GM19025 (cell line): Measurements from ENCODE around the gene MND1.
"Not testable (repeated sequence)": the region's sequence is repeated elsewhere in the genome, so short reads cannot be mapped to it uniquely, and the experiment has no call there.

Experiments
- ATAC-seq: cut with Tn5 transposase; IDR thresholded peaks from one replicate; pipeline ENCODE4 v1.9.1; 2021; ENCODE audit warnings: mild to moderate bottlenecking, low read depth, moderate library complexity; ENCODE audit not compliant: unreplicated experiment

MND1 gene

DNA sequence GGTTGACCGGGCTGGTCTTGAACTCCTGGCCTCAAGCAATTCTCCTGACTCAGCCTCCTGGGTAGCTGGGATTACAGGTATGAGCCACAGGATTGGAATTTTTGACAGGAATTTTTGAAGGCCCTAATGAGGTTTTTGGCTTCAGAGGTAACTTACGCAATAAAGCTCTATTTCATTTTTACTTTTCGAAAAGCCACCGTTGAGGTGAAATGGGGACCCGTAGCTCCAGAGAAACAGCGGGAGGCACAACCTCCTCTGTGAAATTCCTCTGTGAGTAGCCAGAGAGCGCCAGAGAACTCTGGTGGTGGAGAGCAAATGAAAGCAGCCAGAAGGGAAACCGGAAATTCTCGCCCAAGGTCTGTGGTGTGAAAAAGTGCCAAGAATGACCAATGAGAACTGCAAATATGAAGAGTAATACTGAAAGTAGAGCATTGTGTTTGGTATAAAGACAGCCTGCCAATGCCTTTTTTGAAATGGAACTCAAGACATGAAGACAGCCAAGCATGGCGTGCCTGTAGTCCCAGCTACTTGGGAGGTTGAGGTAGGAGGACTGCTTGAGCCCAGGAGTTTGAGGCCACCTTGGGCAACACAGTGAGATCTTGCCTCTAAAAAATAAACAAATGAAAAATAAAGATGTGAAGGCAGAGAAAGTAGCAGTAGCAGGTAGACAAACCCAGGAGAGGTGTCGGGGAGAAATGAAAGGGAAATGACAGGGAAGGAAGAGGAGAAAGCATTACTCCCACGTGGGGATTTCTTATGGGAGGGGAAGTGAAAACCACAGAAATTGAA is 88.7 kb downstream of the MND1 start:
- ATAC-seq = peak; percentile 96

- ATAC-seq = no peak
Observed at GRCh38 chr4:153433754-153434105, 89.2 kb downstream of the MND1 start.

DNA sequence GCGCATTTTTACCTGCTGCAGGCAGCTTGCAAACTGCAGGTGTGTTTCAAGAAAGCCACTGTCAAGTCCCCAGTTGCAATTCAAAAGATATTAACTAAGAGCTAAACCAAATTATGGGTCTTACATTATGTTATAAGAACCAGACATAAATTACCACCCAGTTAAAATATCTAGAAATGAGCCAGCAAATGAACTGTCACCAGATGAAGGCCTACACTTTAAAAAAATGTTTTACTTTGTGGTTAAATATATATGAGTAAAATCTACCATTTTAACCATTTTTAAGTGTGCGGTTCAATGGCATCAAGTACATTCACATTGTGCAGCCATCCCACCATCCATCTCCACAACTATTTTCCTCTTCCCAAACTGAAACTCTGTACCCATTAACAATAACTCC is 89.7 kb downstream of the MND1 start:
- no peak for ATAC-seq

DNA sequence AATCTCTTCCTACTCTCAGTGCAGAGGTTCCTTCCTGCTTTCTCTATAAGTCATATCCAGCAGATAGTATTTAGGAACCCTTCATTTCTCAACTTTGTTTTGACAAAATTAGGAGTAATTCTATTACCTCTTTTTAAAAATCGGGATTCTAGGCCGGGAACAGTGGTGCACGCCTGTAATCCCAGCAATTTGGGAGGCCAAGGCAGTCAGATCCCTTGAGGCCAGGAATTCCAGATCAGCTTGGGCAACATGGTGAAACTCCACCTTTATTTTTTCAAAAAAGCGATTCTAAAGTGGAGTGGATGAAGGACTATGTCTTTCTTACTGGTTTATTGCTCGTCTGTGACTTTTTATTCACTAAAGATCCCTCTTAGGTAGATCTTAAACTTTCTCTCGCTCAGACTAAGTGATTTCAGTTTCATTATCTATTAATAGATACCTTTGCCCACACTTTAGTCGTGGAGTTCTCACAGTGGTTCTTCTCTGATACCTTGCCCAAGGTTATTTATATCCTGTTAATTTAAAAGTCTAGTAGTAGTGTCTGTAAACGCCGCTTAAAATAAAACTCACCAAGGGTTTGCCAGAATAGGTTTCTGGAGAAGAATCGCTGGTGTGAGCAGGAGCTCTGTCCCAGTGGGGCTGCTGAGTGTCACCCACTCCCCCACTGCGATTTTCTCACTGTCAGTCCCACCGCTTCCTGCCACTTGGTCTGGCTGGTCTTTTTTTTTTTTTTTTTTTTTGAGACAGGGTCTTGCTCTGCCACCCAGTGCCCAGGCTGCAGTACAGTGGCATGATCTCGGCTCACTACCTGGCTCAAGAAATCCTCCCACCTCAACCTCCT is 94.6 kb downstream of the MND1 start:
- peak; percentile 68 for ATAC-seq

- no peak for ATAC-seq
Observed at GRCh38 chr4:153439831-153440230, 95.3 kb downstream of the MND1 start.

DNA sequence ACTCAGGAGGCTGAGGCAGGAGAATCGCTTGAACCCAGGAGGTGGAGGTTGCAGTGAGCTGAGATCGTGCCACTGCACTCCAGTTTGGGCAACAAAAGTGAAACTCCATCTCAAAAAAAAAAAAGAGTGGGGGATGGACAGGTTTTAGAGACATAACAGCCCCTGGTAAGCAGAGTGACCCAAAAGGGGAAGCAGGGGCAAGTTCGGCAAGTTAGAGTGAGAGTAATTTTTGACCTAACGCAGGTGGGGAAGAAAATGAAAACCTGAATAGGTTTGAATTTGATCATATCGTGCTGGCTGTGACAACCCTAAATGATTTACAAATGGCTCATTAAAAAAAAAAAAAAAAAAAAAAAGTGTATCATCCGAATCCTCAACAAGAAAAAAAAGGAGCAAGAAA is 96.0 kb downstream of the MND1 start:
- ATAC-seq = no peak

DNA sequence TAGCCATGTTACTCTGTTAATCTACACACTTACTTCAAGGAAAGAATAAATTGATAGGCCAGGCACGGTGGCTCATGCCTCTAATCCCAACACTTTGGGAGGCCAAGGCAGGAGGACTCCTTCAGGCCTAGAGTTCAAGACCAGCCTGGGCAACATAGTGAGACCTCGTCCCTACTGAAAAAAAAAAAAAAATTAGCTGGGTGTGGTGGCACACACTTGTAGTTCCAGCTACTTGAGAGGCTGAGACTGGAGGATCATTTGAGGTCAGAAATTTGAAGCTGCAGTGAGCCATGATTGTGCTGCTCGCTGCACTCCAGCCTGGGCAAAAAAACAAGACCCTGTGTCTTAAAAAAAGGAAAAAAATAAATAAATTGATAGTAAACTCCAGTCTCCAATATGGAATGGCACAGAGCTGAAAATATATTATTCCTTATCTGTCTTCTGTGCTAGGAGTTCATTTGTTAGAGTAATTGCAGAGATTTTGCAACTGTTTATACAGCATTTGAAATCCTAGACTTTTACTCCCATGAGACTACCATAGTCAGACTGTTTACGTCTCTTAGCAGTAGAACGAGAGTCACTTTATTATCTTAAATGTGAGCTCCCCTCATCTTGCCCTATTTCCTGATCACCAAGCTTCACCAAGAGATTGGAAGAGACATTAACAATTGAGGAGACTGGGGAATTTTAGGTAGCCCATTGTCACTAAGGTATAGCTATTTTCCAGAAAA is 102.9 kb downstream of the MND1 start:
- no peak for ATAC-seq

GRCh38 chr4:153448003-153448731 is 103.7 kb downstream of the MND1 start:
- no peak for ATAC-seq

GRCh38 chr4:153449338-153449737 is 104.8 kb downstream of the MND1 start:
- ATAC-seq = no peak

DNA sequence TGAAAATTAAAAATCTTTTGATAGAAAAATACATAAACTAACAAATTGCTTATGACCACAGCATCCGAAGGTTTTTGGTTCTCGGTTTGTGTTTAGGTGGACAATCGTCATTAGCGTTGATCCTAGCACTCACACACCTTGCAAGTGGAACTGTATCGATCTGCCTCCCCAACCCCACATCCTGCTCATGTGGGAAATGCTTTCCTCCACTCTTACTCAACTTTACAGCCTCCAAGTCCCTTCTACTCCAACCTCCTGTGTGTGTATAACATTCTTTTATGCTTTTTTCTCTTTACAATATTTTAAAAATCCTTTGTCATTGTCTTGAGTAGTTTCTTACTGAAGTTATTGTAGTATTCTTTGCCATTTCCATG is 106.0 kb downstream of the MND1 start:
- ATAC-seq = no peak

DNA sequence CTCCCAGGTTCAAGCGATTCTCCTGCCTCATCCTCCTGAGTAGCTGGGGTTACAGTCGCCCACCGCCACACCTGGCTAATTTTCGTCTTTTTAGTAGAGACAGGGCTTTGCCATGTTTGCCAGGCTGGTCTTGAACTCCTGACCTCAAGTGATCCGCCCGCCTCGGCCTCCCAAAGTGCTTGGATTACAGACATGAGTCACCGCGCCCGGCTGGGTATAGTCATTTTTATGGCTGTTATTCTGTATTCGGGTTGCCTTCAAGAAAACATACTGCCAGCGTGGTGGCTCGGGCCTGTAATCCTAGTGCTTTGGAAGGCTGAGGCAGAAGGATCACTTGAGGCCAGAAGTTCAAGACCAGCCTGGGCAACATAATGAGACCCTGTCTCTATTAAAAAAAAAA is 106.7 kb downstream of the MND1 start:
- ATAC-seq = not testable (repeated sequence)

DNA sequence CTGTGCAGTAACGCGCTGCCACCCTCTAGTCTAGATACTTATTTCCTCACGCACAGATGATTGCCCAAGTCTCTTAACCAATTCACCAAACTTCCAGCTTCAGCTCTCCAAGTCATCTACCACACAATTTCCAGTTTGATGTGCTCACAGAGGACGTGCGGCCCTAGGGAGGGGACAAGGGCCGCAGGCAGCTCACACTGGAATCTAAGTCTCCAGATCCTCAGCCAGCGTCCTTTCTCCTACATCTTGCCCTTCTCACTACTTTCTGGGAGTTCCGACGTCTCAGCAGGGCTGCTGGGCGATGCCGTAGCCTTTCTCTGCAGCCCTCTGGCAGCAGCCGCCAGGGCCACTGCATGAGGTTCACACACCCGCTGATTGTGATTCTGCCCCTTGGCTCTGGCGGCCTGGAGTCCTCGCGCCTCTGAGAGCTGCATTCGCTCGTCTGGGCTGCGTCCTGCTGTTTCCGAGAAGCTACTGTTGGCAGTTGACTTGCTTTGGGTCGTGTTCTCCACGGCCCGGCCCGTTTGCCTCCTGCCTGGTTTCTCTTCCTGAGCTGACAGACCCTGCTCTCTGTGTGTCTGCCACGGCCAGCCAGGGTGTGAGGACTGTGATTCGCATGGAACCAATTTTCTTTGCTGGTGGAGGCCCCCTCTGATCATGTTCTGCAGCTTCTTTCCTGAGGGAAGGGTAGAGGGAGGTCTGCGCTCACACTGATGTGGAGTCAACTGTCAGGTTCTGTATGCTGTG is 107.6 kb downstream of the MND1 start:
- ATAC-seq = no peak

DNA sequence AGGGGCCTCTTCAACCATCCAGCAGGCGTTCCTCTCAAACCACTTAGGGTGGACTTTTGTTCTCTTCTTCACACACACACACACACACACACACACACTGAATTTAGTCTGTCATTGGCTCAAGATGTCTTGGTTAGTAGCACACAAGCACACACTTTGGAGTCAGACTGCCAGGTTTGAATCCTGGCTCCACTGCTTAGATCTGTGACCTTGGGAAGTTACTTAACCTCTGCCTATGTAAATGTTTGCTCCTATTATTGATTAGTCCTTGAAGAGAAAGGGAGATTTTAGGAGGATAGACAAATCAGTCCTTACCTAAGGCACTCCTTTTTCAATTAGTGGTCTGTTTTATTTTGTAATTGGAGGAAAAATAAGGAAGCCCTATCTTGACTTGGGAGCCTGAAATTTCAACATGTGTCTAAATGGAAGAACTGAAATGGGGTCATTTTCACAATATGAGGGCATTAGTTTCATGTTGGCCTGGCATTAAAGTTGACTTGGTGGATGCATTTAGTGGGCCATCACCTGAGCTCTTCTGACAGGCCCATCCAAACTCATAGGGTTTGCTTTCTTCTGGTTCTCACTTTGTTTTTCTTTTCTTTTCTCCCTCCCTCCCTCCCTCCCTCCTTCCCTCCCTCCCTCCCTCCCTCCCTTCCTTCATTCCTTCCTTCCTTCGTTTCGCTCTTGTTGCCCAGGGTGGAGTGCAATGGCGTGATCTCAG is 108.3 kb downstream of the MND1 start:
- ATAC-seq = no peak

DNA sequence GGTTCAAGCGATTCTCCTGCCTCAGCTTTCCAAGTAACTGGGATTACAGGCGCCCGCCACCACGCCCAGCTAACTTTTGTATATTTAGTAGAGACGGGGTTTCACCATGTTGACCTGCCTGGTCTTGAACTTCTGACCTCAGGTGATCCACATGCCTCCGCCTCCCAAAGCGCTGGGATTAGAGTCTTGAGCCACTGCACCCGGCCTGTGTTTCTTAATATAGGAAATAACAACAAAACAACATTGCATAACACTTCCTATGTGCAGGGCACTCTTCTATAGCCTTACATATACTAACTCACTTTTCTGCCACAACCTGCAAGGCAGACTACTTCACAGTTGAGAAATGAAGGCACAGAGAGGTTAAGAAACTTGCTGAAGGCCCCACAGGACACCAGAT is 108.9 kb downstream of the MND1 start:
- ATAC-seq = no peak

- ATAC-seq = no peak
Observed at GRCh38 chr4:153458969-153459368, 114.5 kb downstream of the MND1 start.

GRCh38 chr4:153461549-153461948 is 117.1 kb downstream of the MND1 start:
- ATAC-seq = not testable (repeated sequence)

- ATAC-seq = no peak
Observed at GRCh38 chr4:153464068-153464467, 119.6 kb downstream of the MND1 start.
